ENCODE measurements around the gene DIO3.

DIO3 gene

GRCh38 chr14:101598571-101599233 is 37.4 kb downstream of the DIO3 start:
- no peak overlapping the region for H3K4me3 ChIP-seq (ENCODE audit: low read length)
- no CpG with 5 or more reads among the region's 9 CpGs for WGBS (ENCODE audit: insufficient coverage, insufficient read length)
- DNase-seq (ENCODE audit: low read depth, low spot score) = no peak
- H3K36me3 ChIP-seq (ENCODE audit: control insufficient read depth, insufficient read depth, low read length) = no peaks in the 10 kb centered on the region
- no peaks in the 10 kb centered on the region for H3K9me3 ChIP-seq (ENCODE audit: control insufficient read depth, insufficient read depth, low read length)
- no peak overlapping the region for H3K27ac ChIP-seq (ENCODE audit: low read length)
- H3K4me1 ChIP-seq (ENCODE audit: control insufficient read depth, insufficient read depth, low read length) = no peaks in the 10 kb centered on the region
- H3K27me3 ChIP-seq (ENCODE audit: control insufficient read depth, insufficient read depth, low read length) = no peaks in the 10 kb centered on the region

GRCh38 chr14:101599234-101599885 is 38.1 kb downstream of the DIO3 start:
- H3K27ac ChIP-seq (ENCODE audit: low read length) = no peak overlapping the region
- WGBS (ENCODE audit: insufficient coverage, insufficient read length) = no CpG with 5 or more reads among the region's 13 CpGs
- H3K27me3 ChIP-seq (ENCODE audit: control insufficient read depth, insufficient read depth, low read length) = no peaks in the 10 kb centered on the region
- no peaks in the 10 kb centered on the region for H3K4me1 ChIP-seq (ENCODE audit: control insufficient read depth, insufficient read depth, low read length)
- no peak for DNase-seq (ENCODE audit: low read depth, low spot score)
- no peaks in the 10 kb centered on the region for H3K36me3 ChIP-seq (ENCODE audit: control insufficient read depth, insufficient read depth, low read length)
- no peaks in the 10 kb centered on the region for H3K9me3 ChIP-seq (ENCODE audit: control insufficient read depth, insufficient read depth, low read length)
- no peak overlapping the region for H3K4me3 ChIP-seq (ENCODE audit: low read length)

DNA sequence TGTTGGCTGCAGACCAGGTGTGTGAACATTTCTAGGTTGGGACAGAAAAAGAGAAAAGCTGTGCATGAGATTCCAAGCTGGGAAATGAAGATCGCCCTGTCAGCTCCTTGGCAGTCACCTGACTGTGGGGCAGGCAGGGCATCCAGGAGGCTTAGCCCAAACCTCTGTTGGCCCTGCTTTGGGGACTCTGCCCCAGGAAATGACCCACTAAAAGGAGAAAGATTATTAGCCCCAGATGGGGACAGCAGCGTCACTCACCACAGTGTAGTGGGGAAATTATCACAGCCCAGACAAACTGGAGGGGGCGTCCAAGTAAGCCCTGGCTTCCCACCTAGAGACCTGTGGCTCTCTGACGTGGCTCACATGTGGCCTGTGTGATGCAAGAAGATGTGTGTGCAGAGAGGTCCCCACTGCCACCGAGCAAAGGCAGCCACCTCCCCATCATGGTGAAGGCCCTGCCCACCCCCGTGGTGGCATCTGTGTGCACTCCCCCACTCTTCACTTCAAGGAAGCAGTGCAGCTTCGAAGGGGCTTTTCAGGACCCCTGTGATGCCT is 39.1 kb downstream of the DIO3 start:
- Histone ChIP-seq H3K4me3 (ENCODE audit: low read length) (no peak overlapping the region), H3K4me1 (ENCODE audit: control insufficient read depth, insufficient read depth, low read length) (no peaks in the 10 kb centered on the region), H3K9me3 (ENCODE audit: control insufficient read depth, insufficient read depth, low read length) (no peaks in the 10 kb centered on the region), H3K36me3 (ENCODE audit: control insufficient read depth, insufficient read depth, low read length) (no peaks in the 10 kb centered on the region), H3K27ac (ENCODE audit: low read length) (no peak overlapping the region), H3K27me3 (ENCODE audit: control insufficient read depth, insufficient read depth, low read length) (no peaks in the 10 kb centered on the region)
- whole genome bisulfite sequencing (ENCODE audit: insufficient coverage, insufficient read length) = no CpG with 5 or more reads among the region's 7 CpGs
- DNase-seq (ENCODE audit: low read depth, low spot score) = no peak

DNA sequence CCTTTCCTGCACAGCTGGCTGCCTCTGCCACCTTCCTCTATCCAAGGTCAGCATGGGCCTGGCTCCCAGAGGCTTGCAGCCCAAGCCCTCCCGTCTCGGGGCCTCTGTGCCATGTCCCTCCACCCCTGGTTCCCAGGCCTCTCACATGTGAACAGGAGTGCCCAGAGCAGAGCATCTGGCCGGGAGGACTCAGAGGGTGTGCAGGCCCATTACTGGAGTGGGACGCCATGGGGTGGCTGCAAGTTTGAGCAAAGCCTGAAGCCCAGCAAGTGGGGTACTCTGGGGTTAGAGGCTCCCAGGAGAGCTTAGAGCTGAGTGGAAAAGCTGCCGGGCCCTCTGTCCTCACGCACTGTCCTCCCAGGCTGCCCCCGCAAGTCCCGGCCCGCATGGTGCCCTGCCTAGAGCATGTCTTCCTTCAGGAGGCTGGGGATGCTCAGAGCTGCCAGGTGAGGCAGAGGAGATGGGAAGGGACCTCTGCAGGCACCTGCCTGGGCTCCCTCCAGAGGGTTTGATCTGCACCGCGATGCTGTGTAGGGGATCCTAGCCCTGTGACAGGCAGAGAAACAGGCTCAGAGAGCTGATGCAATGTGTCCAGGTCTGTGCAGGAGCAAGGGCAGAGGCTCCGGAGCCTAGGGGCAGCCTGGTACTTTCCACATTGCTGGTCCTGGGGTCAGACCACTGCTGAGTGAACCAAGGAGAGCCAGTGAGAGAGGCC is 39.8 kb downstream of the DIO3 start:
- no peak for DNase-seq (ENCODE audit: low read depth, low spot score)
- no peaks in the 10 kb centered on the region for H3K27me3 ChIP-seq (ENCODE audit: control insufficient read depth, insufficient read depth, low read length)
- no peak overlapping the region for H3K27ac ChIP-seq (ENCODE audit: low read length)

DNA sequence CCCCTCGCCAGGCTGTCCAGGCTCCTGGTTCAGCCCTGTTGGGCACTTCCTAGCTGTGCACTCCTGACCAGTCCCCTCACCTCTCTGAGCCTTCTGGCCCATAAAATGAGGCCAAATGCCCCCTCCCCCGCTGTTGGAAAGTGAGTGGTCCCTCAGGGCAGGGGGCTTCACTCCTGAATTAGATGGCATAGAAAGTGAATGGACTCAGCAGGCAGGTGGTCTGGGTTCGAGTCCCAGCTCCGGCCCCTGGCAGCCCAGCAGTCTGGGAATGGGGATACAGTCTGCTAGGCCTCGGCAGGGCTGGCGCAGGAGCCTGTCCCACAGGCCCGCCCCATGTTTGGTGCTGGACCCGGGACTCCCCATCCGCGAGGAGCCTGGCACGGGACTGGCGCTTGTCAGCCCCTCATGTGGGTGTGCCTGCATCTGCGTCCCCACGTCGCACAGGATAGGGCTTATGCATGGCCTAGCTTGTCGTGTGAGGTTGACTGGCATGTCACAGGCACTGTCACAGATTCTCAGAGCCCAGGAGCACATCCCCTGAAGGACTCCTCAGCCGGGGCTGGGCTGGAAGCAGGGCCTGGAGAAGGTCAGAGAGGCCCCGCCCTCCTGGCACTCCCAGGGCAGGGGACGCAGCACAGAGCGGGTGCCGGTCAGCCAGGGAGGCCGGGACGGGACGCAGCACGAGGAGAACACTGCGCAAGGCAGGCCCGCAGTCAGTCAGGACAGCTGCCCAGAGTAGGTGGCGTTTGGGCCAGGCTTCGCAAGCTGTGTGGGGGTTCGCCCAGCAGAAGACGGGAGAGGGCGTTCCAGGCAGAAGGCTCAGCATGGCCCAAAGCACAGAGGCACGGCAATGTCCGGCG is 40.5 kb downstream of the DIO3 start:
- Histone ChIP-seq H3K9me3 (ENCODE audit: control insufficient read depth, insufficient read depth, low read length) (no peaks in the 10 kb centered on the region), H3K4me3 (ENCODE audit: low read length) (no peak overlapping the region), H3K27me3 (ENCODE audit: control insufficient read depth, insufficient read depth, low read length) (no peaks in the 10 kb centered on the region), H3K27ac (ENCODE audit: low read length) (no peak overlapping the region), H3K36me3 (ENCODE audit: control insufficient read depth, insufficient read depth, low read length) (no peaks in the 10 kb centered on the region), H3K4me1 (ENCODE audit: control insufficient read depth, insufficient read depth, low read length) (no peaks in the 10 kb centered on the region)
- no CpG with 5 or more reads among the region's 35 CpGs for WGBS (ENCODE audit: insufficient coverage, insufficient read length)
- DNase-seq (ENCODE audit: low read depth, low spot score) = no peak

More for the DNA sequence above, 39.8 kb downstream of the DIO3 start:
- Histone ChIP-seq H3K9me3 (ENCODE audit: control insufficient read depth, insufficient read depth, low read length) (no peaks in the 10 kb centered on the region), H3K36me3 (ENCODE audit: control insufficient read depth, insufficient read depth, low read length) (no peaks in the 10 kb centered on the region), H3K4me3 (ENCODE audit: low read length) (no peak overlapping the region), H3K4me1 (ENCODE audit: control insufficient read depth, insufficient read depth, low read length) (no peaks in the 10 kb centered on the region)
- no CpG with 5 or more reads among the region's 12 CpGs for WGBS (ENCODE audit: insufficient coverage, insufficient read length)

GRCh38 chr14:101602466-101602840 is 41.2 kb downstream of the DIO3 start:
- no peak for DNase-seq (ENCODE audit: low read depth, low spot score)
- Histone ChIP-seq H3K36me3 (ENCODE audit: control insufficient read depth, insufficient read depth, low read length) (no peaks in the 10 kb centered on the region), H3K27ac (ENCODE audit: low read length) (no peak overlapping the region), H3K4me3 (ENCODE audit: low read length) (no peak overlapping the region), H3K27me3 (ENCODE audit: control insufficient read depth, insufficient read depth, low read length) (no peaks in the 10 kb centered on the region), H3K4me1 (ENCODE audit: control insufficient read depth, insufficient read depth, low read length) (no peaks in the 10 kb centered on the region), H3K9me3 (ENCODE audit: control insufficient read depth, insufficient read depth, low read length) (no peaks in the 10 kb centered on the region)
- WGBS (ENCODE audit: insufficient coverage, insufficient read length) = no CpG with 5 or more reads among the region's 12 CpGs

DNA sequence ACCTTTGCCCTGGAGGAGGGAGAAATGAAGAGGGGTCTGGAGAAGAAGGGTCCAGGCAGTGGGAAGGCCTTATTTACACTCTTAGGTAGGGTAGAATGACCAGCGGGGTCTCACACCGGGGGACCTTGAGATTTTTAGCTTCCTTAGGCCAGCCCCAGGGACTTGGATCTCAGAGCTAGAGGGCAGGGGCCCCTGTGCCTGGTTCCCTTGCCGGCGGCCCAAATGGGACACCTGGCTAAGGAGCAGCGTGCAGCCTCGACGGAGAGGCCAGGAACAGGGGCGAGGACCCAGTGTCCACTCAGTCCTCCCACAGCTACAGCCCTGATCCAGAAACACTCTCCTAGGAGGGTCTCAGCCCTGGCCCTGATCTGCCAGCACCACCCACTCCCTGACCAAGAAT is 41.8 kb downstream of the DIO3 start:
- no CpG with 5 or more reads among the region's 8 CpGs for WGBS (ENCODE audit: insufficient coverage, insufficient read length)
- H3K27ac ChIP-seq (ENCODE audit: low read length) = no peak overlapping the region
- H3K9me3 ChIP-seq (ENCODE audit: control insufficient read depth, insufficient read depth, low read length) = no peaks in the 10 kb centered on the region
- H3K4me3 ChIP-seq (ENCODE audit: low read length) = no peak overlapping the region; the same call in 1 of the 2 replicates
- H3K27me3 ChIP-seq (ENCODE audit: control insufficient read depth, insufficient read depth, low read length) = no peaks in the 10 kb centered on the region
- no peaks in the 10 kb centered on the region for H3K36me3 ChIP-seq (ENCODE audit: control insufficient read depth, insufficient read depth, low read length)
- no peak for DNase-seq (ENCODE audit: low read depth, low spot score)
- H3K4me1 ChIP-seq (ENCODE audit: control insufficient read depth, insufficient read depth, low read length) = no peaks in the 10 kb centered on the region

DNA sequence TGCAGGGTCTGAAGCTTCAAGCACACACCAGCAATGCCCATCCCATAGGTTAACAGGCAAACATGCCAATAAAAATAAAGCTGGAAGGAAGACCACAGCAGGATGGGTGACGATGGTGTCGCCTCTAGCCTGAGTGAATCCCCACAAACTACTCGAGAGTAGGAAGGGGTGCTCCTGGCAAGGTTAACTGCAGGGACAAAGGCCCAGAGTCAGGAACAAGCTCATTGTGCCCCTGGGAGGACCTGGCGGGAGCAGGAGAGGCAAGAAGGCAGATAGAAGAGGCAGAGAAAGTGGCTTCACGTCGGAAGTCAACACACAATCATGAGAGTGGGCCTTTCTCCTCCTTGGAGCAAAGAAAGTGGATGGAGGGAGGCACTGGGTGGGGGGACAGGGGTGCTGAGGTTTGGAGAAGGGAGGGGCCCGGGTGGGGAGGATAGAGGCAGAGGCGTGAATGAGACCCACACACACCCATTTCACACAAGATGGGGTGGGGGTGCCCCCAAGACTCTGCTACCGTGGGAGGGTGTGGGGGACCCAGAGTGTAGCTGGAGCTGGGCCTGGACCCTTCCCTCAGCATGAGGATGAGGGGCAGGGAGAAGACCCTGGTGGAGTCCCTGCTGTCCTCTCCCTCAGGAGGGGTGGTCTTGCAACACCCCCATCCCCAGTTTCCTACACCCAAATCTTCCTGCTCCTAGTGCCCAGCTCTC is 43.1 kb downstream of the DIO3 start:
- H3K4me3 ChIP-seq (ENCODE audit: low read length) = no peak overlapping the region
- no peaks in the 10 kb centered on the region for H3K27me3 ChIP-seq (ENCODE audit: control insufficient read depth, insufficient read depth, low read length)
- no peaks in the 10 kb centered on the region for H3K9me3 ChIP-seq (ENCODE audit: control insufficient read depth, insufficient read depth, low read length)
- H3K4me1 ChIP-seq (ENCODE audit: control insufficient read depth, insufficient read depth, low read length) = no peaks in the 10 kb centered on the region
- no peaks in the 10 kb centered on the region for H3K36me3 ChIP-seq (ENCODE audit: control insufficient read depth, insufficient read depth, low read length)
- no CpG with 5 or more reads among the region's 9 CpGs for WGBS (ENCODE audit: insufficient coverage, insufficient read length)
- no peak for DNase-seq (ENCODE audit: low read depth, low spot score)
- H3K27ac ChIP-seq (ENCODE audit: low read length) = no peak overlapping the region

- Histone ChIP-seq H3K36me3 (ENCODE audit: control insufficient read depth, insufficient read depth, low read length) (no peaks in the 10 kb centered on the region), H3K4me1 (ENCODE audit: control insufficient read depth, insufficient read depth, low read length) (no peaks in the 10 kb centered on the region), H3K27me3 (ENCODE audit: control insufficient read depth, insufficient read depth, low read length) (no peaks in the 10 kb centered on the region), H3K4me3 (ENCODE audit: low read length) (no peak overlapping the region), H3K9me3 (ENCODE audit: control insufficient read depth, insufficient read depth, low read length) (no peaks in the 10 kb centered on the region), H3K27ac (ENCODE audit: low read length) (no peak overlapping the region)
- no peak for DNase-seq (ENCODE audit: low read depth, low spot score)
- WGBS (ENCODE audit: insufficient coverage, insufficient read length) = no CpG with 5 or more reads among the region's 11 CpGs
These were observed 43.9 kb downstream of the DIO3 start for GRCh38 chr14:101604935-101605780.
